ENCODE measurements around the gene HOXA9.

HOXA9 gene

DNA sequence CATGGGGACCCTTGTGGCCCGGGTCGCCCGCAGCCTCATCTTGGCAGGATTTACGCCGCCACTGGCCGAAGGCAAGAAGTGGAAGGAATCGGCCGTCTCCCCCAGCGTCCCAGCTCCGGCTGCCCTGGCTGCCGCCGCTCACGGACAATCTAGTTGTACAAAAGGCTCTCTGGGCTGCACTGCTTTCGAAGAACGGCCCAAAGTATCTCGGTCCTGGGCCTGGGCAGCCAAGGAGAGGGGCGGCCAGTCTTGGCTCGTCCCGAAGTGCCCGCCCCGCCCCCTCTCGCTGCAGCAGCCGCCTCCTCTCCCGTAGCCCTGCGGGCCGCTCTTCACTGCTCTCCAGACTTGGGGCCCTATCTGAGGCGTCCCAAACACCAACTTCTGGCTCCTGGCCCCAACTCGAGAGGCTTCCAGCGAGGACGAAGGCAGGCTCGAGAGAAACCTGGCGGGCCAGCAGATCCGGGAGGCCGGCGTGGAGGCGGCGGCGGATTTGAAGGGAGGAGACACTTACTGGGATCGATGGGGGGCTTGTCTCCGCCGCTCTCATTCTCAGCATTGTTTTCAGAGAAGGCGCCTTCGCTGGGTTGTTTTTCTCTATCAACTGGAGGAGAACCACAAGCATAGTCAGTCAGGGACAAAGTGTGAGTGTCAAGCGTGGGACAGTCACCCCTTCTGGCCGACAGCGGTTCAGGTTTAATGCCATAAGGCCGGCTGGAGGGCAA is 809 bp downstream of the HOXA9 start:
- DNase-seq (ENCODE audit: low read depth), result no peak

DNA sequence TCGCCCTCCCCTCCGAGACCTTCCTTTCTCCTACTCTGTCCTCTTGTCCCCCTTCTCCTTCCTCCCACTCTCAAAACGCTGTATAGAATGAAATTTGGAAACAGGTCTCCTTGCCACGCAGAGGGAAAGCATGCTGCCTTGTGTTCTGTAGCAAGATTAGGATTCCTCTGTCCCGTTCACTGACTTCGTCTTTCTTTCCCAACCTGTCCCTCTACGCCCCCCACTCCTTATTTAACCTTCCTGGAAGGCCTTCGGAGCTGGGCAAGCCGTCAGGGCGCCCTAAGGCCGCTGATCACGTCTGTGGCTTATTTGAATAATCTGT is 1.3 kb downstream of the HOXA9 start:
- no peak for DNase-seq (ENCODE audit: low read depth)

DNA sequence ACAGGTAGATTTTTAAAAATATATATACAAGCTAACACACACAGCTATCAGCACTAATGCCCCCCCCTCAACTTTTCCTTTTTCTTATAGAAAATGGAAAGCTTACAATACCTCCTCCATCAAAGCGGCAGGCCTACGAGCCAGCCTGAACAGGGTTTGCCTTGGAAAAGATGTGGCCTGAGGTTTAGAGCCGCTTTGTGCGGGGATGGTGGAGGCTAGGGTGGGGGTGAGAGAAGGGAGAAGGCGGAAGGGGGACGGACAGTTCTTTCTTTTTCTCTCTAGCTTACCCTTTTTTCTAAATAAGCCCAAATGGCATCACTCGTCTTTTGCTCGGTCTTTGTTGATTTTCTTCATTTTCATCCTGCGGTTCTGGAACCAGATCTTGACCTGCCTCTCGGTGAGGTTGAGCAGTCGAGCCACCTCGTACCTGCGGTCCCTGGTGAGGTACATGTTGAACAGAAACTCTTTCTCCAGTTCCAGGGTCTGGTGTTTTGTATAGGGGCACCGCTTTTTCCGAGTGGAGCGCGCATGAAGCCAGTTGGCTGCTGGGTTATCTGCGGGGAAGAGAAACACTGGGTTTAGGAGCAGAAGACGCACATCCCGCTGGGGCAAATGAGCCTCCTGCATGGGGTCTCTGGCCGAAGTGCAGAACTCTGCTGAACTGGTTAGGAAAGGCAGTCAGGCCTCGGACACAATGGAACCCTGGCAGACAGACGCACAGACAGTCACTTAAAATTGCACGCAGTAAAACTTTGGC is 1.9 kb downstream of the HOXA9 start:
- no peak for DNase-seq (ENCODE audit: low read depth)

DNA sequence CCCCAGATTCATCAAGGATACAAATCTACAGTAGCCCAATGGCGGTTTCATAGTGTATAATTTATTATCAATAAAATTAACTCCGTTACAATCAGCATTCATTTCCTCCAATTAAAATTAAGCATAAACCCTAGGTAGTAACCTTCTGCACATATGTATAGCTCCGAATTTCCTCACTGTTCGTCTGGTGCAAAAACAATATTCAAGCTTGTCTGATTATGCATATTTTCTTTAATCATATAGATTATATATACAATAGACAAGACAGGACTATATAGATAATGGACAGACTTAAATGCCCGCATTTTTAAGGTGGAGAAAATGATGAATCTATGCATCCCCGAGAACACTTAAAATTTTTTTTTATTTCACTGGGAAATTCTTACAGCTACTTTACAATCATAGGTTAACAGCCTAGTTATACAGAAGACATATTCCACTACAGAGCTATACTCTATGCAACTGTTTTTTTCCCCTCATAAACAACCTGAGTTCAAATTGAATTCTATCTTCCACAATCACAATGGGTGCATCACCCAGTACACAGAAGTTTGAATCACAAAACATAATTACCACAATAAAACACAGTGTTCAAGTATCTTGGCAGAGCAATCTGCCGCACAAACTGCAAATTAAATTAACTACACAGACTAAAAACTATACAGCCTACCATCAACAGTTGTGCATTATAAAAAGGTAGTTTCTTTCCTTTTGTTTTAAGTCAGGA is 2.6 kb downstream of the HOXA9 start:
- DNase-seq (ENCODE audit: low read depth), result no peak

DNA sequence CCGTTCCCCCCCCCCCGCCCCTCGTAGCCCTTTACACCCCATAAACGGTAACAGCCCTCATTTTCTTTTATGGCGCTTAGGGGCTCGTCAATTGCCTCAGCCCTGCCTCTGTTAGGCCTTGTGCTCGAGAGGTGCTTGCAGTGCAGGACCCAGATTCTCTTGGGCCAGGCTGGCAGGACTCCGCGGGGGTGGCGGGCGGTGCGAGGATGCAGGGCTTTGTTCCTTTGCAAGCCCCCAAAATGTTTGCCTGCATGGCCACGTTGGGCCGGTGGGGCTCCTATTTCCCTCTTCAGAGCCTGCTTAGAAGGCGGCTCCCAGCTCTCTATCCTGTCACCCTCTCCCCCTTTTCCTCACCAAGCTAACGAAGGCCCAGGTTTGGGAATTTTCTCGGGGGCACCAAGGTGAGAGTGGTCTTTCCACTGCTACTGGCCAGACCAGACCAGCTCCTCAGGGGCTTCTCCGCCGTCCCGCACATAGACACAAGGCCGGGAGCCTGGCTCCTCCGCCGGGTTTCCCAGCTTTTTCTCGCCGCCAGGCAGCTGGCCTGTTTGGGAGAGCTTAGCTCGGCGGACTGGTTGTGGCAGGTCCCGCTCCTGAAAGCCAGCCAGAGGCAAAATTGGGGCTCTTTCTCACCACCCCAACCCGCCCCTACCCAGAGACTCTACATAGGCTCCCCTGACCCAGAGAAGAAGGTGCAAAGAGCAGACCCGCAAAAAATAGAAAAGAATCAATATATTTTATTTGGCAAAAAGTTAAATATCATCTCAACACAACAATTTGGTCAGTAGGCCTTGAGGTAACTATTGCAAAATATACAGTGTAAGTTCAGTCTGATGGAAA is 3.4 kb downstream of the HOXA9 start:
- DNase-seq (ENCODE audit: low read depth), result no peak

DNA sequence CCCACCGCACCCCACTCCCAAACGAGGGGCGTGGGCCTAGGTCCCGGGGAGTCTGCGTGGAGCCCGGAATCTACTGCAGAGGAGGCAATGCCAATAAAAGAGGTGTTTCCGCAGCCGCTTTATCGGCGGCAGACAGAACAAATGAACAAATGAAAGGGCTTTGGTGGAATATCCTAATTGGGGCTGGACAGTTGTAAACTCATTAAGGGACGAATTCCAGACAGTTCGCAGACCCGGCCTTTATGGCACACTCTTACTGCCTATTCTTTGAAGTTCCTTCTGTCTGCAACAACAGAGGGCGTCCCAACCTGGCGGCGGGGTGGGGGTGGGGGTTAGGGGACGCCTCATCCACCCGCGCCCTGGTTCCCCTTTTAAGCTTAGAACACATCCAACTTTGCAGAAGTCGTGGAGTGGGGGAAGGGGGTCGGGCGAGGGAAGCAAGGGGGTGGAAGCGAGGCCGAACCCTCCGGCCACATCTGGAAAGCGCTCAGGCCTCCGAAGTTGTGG is 4.1 kb downstream of the HOXA9 start:
- no peak for DNase-seq (ENCODE audit: low read depth)

DNA sequence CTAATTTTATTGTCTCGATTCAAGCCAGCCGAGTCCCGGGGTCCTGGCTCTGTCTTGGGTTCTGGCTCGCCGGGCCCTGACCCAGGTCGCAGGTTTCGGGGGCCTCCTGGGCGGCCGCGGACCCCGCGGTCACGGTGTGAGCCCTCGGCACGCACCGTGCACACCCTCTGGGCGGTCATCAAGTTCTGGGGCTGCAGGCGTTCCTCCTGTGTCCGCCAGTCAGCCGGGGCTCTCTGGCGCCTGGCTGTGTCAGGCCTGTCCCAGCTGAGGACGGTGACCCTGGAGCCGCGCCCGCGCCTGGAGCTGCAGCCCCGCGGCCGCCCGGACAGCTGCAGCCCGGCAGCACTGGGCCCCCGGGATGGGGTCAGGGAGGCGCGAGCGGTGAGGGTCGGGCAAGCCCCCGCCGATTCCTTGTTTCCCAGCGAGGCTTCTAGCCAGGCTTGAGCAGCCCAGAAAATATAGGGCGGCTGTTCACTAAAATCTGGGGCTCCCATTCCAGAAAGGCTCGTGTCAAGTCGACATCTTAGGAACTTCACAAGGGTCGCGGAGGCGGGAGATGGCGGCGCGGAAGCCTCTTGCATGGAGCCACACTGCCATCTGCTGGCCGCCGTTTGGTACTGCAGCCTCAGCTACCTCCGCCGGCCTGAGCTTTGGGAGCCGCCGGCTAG is 4.7 kb downstream of the HOXA9 start:
- DNase-seq (ENCODE audit: low read depth), result no peak

DNA sequence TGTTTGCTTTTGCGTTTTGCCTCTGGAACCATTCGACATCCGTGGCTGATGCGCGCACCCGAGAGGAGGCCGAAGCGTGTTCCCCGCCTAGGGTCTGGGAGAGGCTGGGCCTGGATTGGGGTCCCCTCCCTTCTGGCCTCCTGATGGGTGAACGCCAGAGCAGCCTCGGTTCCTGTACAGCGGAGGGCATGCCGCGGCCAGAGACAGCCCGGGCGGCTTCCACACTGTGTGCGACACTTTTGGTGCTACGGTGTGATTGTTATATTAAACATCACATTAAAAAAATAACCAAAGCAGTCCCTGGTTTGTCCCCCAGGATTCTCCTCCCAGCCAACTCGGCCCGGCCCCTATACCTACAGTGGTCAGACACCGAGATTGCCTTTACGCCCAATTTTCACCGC is 5.2 kb downstream of the HOXA9 start:
- DNase-seq (ENCODE audit: low read depth), result no peak

DNA sequence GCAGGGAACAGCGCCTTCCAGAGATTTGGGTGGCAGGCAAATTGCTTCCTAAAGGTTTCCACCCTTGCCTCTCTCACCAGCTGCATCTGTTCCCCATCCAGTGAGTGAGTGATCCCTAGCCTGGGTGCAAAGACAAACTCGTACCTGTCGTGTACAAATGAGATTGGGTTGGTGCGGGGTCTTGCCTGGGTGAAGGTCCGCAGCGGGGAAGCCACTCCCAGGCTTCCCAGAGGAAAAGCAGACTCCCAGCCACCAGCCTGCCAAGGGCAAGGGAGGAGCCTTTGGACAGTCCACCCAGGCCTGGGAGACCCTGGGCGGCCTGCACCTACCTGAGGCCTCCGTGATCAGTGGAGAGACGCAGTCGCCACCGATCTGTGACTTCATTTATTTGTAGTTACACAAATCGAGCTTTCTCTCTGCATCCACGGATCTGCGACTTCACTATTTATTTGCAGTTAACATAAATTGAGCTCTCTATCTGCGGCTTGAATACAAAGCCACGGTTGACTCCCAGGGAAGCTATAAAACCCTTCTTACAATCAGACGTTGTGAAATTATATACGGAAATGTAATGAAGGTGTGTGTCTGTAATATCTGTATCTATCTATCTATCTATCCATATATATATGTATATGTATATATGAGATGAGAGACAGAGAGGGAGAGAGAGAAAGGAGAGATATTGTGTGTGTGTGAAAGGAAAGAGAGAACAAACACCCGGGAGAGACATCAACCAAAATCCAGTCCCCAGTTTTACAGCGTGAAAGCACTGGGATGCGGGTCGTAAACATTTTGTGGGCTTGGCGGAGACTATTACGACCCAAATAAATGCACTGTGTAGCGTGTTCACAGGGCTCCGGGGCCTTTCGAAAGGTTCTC is 5.8 kb downstream of the HOXA9 start:
- DNase-seq (ENCODE audit: low read depth), result no peak

DNA sequence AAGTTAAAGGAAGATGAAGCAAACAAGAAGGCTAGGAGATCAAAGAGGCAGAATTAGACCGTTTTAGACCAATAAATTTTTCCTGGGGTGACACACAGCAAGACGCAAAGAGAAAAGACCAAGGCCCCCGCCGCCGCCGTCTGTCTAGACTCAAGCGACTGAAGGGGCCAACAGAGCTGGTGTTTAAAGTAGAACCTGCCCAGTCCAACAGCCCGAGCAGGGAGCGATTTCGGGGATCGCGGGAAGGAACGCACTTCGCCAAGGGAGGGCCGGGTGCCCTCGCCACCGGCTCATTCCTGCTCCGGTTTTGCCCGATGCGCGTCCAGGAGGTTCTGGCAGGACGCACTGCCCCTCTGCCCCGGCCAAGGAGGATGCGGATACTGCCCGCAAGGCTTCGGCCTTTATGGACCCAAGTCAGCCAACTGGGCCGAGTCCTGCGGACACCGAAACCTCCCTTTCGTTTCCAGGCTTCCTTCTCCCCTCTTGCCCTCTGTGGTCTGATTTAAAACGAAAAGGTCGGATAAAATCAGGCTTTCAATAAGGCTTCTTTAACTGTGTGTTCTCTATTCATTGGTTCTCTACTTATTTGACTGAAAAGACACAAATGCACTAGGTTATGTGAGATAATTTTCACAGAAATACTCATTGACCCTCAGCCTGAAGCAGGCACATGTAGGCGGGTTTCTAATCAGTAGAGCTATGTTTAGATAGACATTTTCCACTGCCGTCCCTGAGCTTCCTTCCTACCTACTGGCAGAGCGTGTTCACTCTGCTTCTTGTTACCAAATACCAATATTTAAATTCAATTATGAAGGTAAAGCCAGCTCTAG is 6.7 kb downstream of the HOXA9 start:
- no peak for DNase-seq (ENCODE audit: low read depth)

DNA sequence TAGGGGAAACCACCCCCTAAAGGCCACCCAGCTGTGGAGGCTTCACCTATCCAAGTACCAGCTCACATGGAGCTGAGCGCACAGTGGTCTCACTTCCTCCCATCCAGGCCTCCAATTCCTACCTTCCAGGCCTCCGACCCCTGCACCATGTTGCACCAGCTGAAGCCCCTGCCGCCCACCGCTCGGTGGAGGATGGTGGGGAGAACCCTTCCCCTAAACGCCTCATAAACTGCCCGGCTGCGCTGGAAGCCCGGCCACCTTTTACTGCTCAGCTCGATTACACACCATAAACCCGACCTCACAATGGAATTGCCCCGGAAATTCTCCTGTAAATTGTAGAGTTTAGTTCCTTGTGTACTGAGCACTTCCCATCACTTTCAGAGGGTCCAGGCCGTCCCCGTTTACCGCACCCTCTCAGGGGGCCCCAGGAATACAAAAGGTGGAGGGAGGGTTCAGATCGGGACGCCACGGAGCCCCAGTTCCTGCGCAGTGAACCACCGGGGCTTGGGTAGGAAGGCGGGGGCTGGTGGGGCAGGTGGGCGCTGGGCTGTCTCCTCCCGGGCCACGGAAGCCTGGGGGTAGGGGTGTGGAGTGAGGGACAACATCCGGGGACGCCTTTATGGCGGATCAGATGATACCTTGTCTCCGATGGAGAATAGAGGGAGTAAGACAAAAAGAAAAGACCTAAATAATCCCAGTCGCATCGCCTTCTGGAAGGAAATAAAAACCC is 7.5 kb downstream of the HOXA9 start:
- DNase-seq (ENCODE audit: low read depth), result no peak

DNA sequence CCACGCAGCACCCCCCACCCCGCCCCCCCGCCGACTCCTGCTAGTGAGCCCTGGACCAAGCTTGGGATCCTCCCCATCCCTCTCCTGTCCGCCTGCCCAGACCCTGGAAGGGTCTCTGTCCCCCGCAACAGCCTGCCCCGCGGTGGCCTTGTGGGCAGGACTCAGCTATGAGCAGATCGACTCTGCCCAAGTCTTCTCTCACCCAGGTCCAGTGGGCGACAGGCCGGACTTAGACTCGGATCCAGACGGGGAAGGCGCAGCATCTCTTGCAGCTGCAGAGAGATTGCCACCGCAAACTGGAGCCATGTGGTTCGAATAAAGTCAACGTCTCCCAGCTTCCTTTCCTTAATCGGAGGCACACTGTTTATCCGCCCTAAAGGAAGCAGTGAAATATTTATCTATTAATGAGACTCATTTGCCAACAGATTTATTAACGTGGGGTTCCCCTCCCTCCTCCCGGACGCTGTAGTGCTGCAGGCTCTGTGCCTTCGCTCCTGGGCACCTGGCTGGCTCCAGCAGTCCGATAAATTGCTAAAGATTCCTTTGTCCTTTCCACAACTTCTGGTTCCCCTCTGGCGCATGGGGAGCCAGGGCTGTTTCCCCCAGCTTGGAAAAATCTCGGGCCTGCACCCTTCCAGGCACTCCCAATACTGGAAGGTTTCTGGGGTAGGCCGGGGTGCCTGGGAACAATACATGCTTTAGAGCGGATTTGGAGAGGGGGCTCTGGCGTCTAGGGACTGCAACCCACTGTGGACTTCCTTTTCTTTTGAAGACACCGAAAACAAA is 8.2 kb downstream of the HOXA9 start:
- DNase-seq (ENCODE audit: low read depth), result no peak

DNA sequence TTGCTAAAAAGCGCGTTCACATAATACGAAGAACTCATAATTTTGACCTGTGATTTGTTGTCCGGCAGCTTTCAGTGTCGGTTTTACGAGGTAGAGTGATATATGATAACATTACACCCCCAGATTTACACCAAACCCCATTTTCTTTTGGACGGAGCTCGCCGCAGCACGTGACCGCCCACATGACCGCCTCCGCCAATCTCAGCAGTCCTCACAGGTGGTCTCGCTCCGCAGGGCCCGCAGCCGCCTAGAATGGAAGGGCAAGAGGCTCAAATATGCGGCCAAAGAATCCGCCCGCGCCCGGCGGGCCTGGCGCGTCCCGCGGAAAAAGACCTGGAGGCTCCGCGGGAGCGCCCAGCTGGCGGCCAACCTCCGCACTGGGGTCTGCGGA is 8.8 kb downstream of the HOXA9 start, which contains the start of gene HOXA7:
TSS of gene HOXA7 (minus strand) at position 168 of the 391 bp plus-strand sequence. CDS start at position 38, 130 bp downstream.
- DNase-seq (ENCODE audit: low read depth), result no peak

DNA sequence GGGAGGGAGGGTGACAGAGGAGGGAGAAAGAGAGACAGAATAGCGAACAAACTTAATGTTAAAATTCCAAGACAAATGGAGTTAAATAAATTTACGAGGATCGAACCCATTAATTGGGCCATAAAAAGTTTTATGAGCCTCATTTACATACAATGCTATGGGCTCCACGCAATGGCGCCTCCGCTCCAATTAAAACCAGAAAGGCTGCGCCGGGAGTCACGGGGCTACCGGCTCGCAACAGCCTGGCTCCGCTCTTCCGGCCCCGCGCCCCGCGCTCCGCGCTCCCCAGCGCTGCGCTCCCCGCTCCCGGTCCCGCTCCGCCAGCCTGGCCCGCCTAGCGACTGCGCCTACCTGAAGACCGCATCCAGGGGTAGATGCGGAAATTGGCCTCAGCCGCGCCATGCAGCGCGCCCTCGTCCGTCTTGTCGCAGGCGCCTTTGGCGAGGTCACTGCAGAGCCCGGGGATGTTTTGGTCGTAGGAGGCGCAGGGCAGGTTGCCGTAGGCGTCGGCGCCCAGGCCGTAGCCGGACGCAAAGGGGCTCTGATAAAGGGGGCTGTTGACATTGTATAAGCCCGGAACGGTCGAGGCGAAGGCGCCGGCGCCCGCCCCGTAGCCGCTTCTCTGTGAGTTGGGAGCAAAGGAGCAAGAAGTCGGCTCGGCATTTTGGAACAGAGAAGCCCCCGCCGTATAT is 9.4 kb downstream of the HOXA9 start:
- no peak for DNase-seq (ENCODE audit: low read depth)

DNA sequence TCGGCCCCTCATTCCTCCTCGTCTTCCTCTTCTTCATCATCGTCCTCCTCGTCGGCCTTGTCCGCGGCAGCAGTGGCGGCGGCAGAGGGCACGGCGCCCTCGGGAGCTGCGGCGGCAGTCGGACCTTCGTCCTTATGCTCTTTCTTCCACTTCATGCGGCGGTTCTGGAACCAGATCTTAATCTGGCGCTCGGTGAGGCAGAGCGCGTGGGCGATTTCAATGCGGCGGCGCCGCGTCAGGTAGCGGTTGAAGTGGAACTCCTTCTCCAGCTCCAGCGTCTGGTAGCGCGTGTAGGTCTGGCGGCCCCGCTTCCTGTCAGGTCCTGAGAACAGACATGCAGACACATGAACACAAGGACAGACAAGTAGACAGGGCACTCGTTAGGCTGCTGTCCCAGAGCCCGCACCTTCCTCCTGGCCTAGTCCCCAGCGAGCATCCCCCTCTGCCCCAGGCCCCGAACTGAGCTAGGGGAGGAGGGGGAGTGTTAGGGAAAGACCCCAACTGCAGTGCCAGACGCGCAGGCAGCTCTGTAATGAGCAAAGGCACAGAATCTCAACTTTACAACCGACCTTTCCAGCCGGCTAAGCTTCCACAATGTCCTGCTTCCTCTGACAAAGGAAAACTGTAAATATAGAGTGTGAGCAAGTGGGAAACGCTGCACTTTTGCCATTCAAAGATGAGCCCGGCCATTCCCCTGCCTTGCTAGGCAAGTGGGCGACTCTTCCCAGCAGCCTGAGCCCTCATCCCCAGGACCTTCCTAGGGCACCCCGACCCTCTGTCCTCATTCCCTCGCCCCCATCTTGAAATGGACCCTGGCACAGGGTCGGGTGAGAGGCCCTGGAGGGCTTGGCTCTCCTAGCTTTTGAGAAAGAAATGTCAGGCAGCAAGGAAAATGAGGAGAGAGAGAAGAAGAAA is 10.2 kb downstream of the HOXA9 start:
- DNase-seq (ENCODE audit: low read depth), result no peak

DNA sequence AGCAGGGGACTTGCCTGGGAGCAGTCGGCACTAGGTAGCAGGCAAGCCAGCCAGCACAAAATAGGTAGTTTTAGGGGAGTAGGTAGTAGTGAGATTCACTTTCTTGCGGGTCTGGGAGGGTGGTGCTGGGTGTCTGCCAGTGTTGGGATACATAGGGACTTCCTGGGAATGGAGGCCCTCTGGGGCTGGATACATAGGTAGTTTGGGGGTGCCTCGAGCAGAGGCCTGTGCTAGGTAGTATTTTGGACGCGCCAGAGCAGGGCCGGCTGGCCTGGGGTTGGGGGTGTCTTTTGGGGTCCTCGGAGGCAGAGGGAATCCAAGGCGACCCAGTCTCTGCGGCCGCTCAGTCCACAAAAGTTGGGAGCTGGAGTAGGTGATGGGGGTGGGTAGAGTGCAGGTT is 11.0 kb downstream of the HOXA9 start:
- DNase-seq (ENCODE audit: low read depth), result no peak
